HL-60 (cell line): ENCODE data around the gene BTG1.
"Not testable (repeated sequence)": the region's sequence is repeated elsewhere in the genome, so short reads cannot be mapped to it uniquely, and the experiment has no call there.

Source experiments
- DNase-seq, 2 experiments: peaks; one replicate each; pipeline ENCODE4 v3.0.0-alpha.2; 2010 to 2020; ENCODE audit warnings: low read depth in 1 of 2, low spot score in 1 of 2
- H3K27ac ChIP-seq: fragments of 250-450 bp; sonication (Bioruptor Pico); replicated peaks from 2 replicates; pipeline ENCODE4 v1.5.1; 2020; ENCODE audit warnings: mild to moderate bottlenecking, moderate library complexity
- H3K27me3 ChIP-seq: fragments of 250-450 bp; sonication (Bioruptor Pico); 2 replicates; pipeline ENCODE4 v1.5.1; 2021; ENCODE audit warnings: mild to moderate bottlenecking, moderate library complexity; ENCODE audit not compliant: insufficient read depth, poor library complexity, severe bottlenecking
- H3K4me3 ChIP-seq: replicated peaks from 2 replicates; pipeline ENCODE4 v1.5.1; 2011; ENCODE audit warnings: mild to moderate bottlenecking, control low read depth, low read length; ENCODE audit not compliant: insufficient read depth
- GABPA ChIP-seq: IDR thresholded peaks from 2 replicates; pipeline ENCODE4 v1.6.1; 2012; ENCODE audit warnings: low read depth
- POLR2AphosphoS5 ChIP-seq: IDR thresholded peaks from 2 replicates; pipeline ENCODE4 v1.6.1; 2012; ENCODE audit warnings: low read depth
- SPI1 ChIP-seq: IDR thresholded peaks from 2 replicates; pipeline ENCODE4 v1.6.1; 2012; ENCODE audit warnings: low read depth, mild to moderate bottlenecking, borderline replicate concordance
- TF ChIP-seq, protein P1 (sequence below): IDR thresholded peaks from one replicate; pipeline ENCODE4 v1.5.1; 2011; ENCODE audit warnings: low read length, control low read depth, inconsistent platforms; ENCODE audit not compliant: insufficient read depth
- TF ChIP-seq, protein P2 (sequence below): IDR thresholded peaks from 2 replicates; pipeline ENCODE4 v1.6.1; 2012; ENCODE audit warnings: low read depth; ENCODE audit not compliant: insufficient replicate concordance

BTG1 gene

GRCh38 chr12:92136965-92137721 lies 8.5 kb downstream of the BTG1 start:
- H3K4me3 ChIP-seq = no peak overlapping the region
- peak overlapping the region; percentile 52 for H3K27ac ChIP-seq
- no peak for DNase-seq

DNA sequence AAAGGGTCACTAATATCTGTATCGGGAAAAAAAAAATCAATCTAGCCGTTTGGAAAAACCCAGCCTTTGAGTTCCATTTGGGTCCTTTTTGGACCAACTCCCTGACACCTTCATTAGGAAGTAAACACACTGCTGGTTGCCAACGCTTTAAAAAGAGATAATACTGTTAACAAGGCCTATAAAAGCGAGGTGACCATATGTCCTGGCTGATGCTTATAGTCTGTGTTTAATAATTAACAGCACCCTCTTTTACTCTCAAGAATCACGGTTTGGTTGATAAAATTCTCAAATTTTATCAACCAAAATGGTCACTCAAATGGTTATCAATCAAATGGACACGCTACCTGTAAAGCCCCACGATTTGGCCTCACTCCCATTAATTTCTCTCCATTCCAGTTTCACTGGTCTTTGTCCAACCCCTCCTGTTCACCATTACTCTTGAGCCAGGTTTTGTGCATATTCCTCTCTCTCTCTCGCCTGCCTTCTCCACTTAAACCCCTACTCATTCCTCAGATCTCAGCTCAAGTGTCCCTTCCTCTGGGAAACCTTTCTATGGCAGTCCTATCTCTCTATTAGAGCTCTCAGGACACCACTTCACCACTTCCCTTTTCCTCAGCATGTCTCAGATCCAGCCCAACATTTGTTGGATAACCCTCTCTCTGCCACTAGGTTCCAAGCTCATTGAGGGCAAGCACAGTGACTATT lies 9.5 kb downstream of the BTG1 start:
- no peak overlapping the region for H3K4me3 ChIP-seq
- peak in 1 of 2 experiments; percentile 47 for DNase-seq
- TF ChIP-seq SPI1 = peak; percentile 94
- no peak for TF ChIP-seq POLR2AphosphoS5
- peak overlapping the region; percentile 52; the same call in 1 of the 2 replicates for H3K27ac ChIP-seq
- no peaks in the 10 kb centered on the region for H3K27me3 ChIP-seq

More at GRCh38 chr12:92136965-92137721, 8.5 kb downstream of the BTG1 start:
- H3K27me3 ChIP-seq = no peaks in the 10 kb centered on the region
- TF ChIP-seq, protein P1, sequence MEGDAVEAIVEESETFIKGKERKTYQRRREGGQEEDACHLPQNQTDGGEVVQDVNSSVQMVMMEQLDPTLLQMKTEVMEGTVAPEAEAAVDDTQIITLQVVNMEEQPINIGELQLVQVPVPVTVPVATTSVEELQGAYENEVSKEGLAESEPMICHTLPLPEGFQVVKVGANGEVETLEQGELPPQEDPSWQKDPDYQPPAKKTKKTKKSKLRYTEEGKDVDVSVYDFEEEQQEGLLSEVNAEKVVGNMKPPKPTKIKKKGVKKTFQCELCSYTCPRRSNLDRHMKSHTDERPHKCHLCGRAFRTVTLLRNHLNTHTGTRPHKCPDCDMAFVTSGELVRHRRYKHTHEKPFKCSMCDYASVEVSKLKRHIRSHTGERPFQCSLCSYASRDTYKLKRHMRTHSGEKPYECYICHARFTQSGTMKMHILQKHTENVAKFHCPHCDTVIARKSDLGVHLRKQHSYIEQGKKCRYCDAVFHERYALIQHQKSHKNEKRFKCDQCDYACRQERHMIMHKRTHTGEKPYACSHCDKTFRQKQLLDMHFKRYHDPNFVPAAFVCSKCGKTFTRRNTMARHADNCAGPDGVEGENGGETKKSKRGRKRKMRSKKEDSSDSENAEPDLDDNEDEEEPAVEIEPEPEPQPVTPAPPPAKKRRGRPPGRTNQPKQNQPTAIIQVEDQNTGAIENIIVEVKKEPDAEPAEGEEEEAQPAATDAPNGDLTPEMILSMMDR = no peak
- TF ChIP-seq GABPA (no peak), SPI1 (no peak), POLR2AphosphoS5 (no peak)
- TF ChIP-seq, protein P2, sequence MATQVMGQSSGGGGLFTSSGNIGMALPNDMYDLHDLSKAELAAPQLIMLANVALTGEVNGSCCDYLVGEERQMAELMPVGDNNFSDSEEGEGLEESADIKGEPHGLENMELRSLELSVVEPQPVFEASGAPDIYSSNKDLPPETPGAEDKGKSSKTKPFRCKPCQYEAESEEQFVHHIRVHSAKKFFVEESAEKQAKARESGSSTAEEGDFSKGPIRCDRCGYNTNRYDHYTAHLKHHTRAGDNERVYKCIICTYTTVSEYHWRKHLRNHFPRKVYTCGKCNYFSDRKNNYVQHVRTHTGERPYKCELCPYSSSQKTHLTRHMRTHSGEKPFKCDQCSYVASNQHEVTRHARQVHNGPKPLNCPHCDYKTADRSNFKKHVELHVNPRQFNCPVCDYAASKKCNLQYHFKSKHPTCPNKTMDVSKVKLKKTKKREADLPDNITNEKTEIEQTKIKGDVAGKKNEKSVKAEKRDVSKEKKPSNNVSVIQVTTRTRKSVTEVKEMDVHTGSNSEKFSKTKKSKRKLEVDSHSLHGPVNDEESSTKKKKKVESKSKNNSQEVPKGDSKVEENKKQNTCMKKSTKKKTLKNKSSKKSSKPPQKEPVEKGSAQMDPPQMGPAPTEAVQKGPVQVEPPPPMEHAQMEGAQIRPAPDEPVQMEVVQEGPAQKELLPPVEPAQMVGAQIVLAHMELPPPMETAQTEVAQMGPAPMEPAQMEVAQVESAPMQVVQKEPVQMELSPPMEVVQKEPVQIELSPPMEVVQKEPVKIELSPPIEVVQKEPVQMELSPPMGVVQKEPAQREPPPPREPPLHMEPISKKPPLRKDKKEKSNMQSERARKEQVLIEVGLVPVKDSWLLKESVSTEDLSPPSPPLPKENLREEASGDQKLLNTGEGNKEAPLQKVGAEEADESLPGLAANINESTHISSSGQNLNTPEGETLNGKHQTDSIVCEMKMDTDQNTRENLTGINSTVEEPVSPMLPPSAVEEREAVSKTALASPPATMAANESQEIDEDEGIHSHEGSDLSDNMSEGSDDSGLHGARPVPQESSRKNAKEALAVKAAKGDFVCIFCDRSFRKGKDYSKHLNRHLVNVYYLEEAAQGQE = no peak

GRCh38 chr12:92135541-92135940 lies 10.1 kb downstream of the BTG1 start:
- H3K27me3 ChIP-seq, H3K4me3 ChIP-seq, H3K27ac ChIP-seq, DNase-seq: not testable (repeated sequence)

DNA sequence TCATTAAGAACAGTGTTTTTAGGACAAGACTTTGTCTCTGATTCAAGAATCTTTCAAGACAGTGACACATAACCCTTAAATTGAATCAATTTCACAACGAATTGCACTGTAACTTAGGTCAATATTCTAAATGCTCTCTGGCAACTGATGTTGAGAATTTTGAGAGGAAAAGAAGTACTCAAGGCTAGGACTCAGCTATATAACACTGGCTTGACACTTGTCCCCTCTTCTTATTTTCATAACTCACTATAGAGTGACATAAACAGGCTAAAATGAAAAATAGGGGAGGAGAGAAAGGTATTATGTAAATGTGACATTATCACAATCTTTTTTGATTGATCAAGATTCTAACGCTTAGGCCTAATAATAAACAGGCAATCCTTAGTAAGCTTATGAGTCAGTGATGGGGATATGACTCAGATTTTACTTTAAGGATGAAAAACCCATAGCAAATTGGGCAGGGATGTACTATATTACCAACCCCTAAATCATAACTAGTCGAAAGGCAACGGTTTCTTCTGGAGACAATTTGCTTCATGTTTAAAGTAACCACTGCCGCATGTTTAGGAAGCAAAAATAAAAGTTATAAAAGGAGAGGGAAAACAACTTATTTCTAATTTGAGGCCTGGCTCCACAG lies 10.9 kb downstream of the BTG1 start:
- no peak overlapping the region for H3K4me3 ChIP-seq
- DNase-seq = no peak

More for the DNA sequence above, 10.9 kb downstream of the BTG1 start:
- TF ChIP-seq POLR2AphosphoS5 (no peak), GABPA (no peak)
- TF ChIP-seq, protein P2 = no peak
- no peaks in the 10 kb centered on the region for H3K27me3 ChIP-seq
- H3K27ac ChIP-seq = no peak overlapping the region
